PC-3 (cell line): ENCODE data around the gene TFF3. TPM values are rescaled to one million over a fixed set of nuclear protein-coding genes. Genes with fewer than 3 reads are reported as not detected.

ENCODE experiments used
- ATAC-seq: fragments of 200-7000 bp; cut with Tn5 transposase; 2 replicates; pipeline ENCODE4 v1.9.1; 2020; ENCODE audit warnings: mild to moderate bottlenecking, moderate library complexity
- BruUV-seq: library from RNA; stranded (reverse); fragments of 400-500 nt; replicated peaks from 2 replicates; lab custom pipeline; 2021; lab: Mats Ljungman, UMichigan
- CTCF ChIA-PET: fragments of 300-600 bp; sonication (Branson Sonifier 250); formaldehyde crosslinking; loops from one replicate; lab custom pipeline; 2022; ENCODE audit warnings: antibody characterized with exemption; lab: Charles Lee
- POLR2A ChIA-PET: fragments of 300-600 bp; sonication (Branson Sonifier 250); formaldehyde crosslinking; loops from one replicate; lab custom pipeline; 2022; ENCODE audit warnings: antibody characterized with exemption; ENCODE audit not compliant: unreplicated experiment; lab: Charles Lee
- DNase-seq: peaks from one replicate; pipeline ENCODE4 v3.0.0-alpha.2; 2015
- H2AFZ ChIP-seq: fragments of 300-600 bp; sonication (generic); 2 replicates; pipeline ENCODE4 v1.6.0; 2016; ENCODE audit warnings: antibody characterized with exemption, low read length
- H3F3A ChIP-seq: fragments of 300-600 bp; sonication (generic); one replicate; pipeline ENCODE4 v1.6.0; 2017; ENCODE audit warnings: antibody characterized with exemption, low read length, control low read depth, mild to moderate bottlenecking; ENCODE audit not compliant: unreplicated experiment
- H3K27ac ChIP-seq: fragments of 300-600 bp; sonication (generic); 2 replicates; pipeline ENCODE4 v1.5.1; 2016; ENCODE audit warnings: mild to moderate bottlenecking, low read length
- H3K27me3 ChIP-seq: fragments of 300-600 bp; sonication (generic); 2 replicates; pipeline ENCODE4 v1.6.1; 2016; ENCODE audit warnings: low read length, mixed read lengths
- H3K36me3 ChIP-seq: fragments of 300-600 bp; sonication (generic); 2 replicates; pipeline ENCODE4 v1.6.1; 2016; ENCODE audit warnings: low read depth, mixed run types, low read length, mixed read lengths
- H3K4me1 ChIP-seq: fragments of 300-600 bp; sonication (generic); 2 replicates; pipeline ENCODE4 v1.5.1; 2016; ENCODE audit warnings: low read length; ENCODE audit not compliant: insufficient read depth
- H3K4me2 ChIP-seq: fragments of 300-600 bp; sonication (generic); 2 replicates; pipeline ENCODE4 v1.6.0; 2016; ENCODE audit warnings: low read length
- H3K4me3 ChIP-seq: fragments of 300-600 bp; sonication (generic); 2 replicates; pipeline ENCODE4 v1.5.1; 2016; ENCODE audit warnings: mild to moderate bottlenecking, low read length, mixed read lengths
- H3K79me2 ChIP-seq: fragments of 300-600 bp; sonication (generic); 2 replicates; pipeline ENCODE4 v1.6.1; 2017; ENCODE audit warnings: low read length, mixed read lengths
- H3K9ac ChIP-seq: fragments of 300-600 bp; sonication (generic); 2 replicates; pipeline ENCODE4 v1.6.0; 2016; ENCODE audit warnings: mild to moderate bottlenecking, low read length
- H3K9me2 ChIP-seq: fragments of 300-600 bp; sonication (generic); replicated peaks from 2 replicates; pipeline ENCODE4 v1.6.1; 2016; ENCODE audit warnings: mixed run types, low read length, mixed read lengths
- H3K9me3 ChIP-seq: fragments of 300-600 bp; sonication (generic); 2 replicates; pipeline ENCODE4 v1.6.1; 2016; ENCODE audit warnings: low read length, mixed read lengths
- H4K20me1 ChIP-seq: fragments of 300-600 bp; sonication (generic); 2 replicates; pipeline ENCODE4 v1.6.1; 2016; ENCODE audit warnings: low read length, mixed read lengths
- CTCF ChIP-seq: fragments of 300-600 bp; sonication (generic); conservative IDR thresholded peaks from 2 replicates; pipeline ENCODE4 v1.5.1; 2017; ENCODE audit warnings: antibody characterized with exemption, low read depth, mild to moderate bottlenecking, low read length
- EZH2 ChIP-seq: fragments of 300-600 bp; sonication (generic); IDR thresholded peaks from one replicate; pipeline ENCODE4 v1.6.1; 2017; ENCODE audit warnings: antibody characterized with exemption, mild to moderate bottlenecking, low read length; ENCODE audit not compliant: unreplicated experiment
- EZH2phosphoT487 ChIP-seq: fragments of 300-600 bp; sonication (generic); IDR thresholded peaks from 2 replicates; pipeline ENCODE4 v1.6.1; 2018; ENCODE audit warnings: mild to moderate bottlenecking, antibody characterized with exemption, low read length, borderline replicate concordance
- intact Hi-C: fragments of 100-400 bp; cut with micrococcal nuclease; formaldehyde crosslinking; loops from 2 replicates; pipeline ENCODE4 v1.9.0; 2023
- total RNA-seq: library from RNA; depleted of rRNA; stranded (reverse); fragments of >200 nt; gene quantifications from 2 replicates; pipeline ENCODE4 v1.2.3, GENCODE V29; 2014

TFF3 gene
- total RNA-seq, 1 experiment from 2014 or later: 2.8 TPM

DNA sequence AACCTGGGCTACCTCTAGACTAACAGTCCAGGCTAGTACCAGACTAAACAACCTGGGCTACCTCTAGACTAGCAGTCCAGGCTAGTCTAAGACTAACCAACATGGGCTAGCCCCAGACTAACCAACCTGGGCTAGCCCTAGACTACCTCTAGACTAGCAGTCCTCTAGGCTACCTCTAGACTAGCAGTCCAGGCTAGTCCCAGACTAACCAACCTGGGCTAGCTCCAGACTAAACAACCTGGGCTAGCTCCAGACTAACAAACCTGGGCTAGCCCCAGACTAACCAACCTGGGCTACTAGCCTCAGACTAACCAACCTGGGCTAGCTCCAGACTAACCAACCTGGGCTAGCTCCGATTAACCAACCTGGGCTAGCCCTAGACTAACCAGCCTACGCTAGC lies 33.6 kb upstream of the TFF3 start:
- Histone ChIP-seq H3K27me3 (no peaks in the 10 kb centered on the region), H4K20me1 (no peaks in the 10 kb centered on the region), H3K27ac (no peak overlapping the region), H3K4me3 (no peak overlapping the region), H3K9ac (no peak overlapping the region), H3K4me2 (no peak overlapping the region), H3K79me2 (no peaks in the 10 kb centered on the region), H2AFZ (no peak overlapping the region), H3K36me3 (no peaks in the 10 kb centered on the region), H3F3A (no peaks in the 10 kb centered on the region), H3K9me2 (no peaks in the 10 kb centered on the region), H3K9me3 (no peaks in the 10 kb centered on the region), H3K4me1 (peaks cover 25% of the 10 kb centered on the region)
- DNase-seq: no peak
- ChIA-PET CTCF (interaction anchor here (1.2 kb wide), 1 partner anchor 11 kb away, joined by 5 read pairs; no protein-coding TSS in a partner anchor), POLR2A (interaction anchor here (0.5 kb wide), 1 partner anchor 323 kb away, joined by 3 read pairs; no protein-coding TSS in a partner anchor)
- no peak for ATAC-seq
- no peak for TF ChIP-seq EZH2phosphoT487
- no peak for TF ChIP-seq EZH2
- TF ChIP-seq CTCF: no peak
- no TSS peak for BruUV-seq
- intact Hi-C loops: no loop called here

GRCh38 chr21:42347601-42348327 lies 32.6 kb upstream of the TFF3 start:
- TF ChIP-seq EZH2: no peak
- no peak for TF ChIP-seq EZH2phosphoT487
- no peak for TF ChIP-seq CTCF

More at GRCh38 chr21:42347601-42348327, 32.6 kb upstream of the TFF3 start:
- no peak overlapping the region for H3K27ac ChIP-seq
- no TSS peak for BruUV-seq
- ChIA-PET CTCF (interaction anchor here (0.6 kb wide), 1 partner anchor 92 kb away, joined by 3 read pairs; no protein-coding TSS in a partner anchor), POLR2A (no interaction called here)
- no peaks in the 10 kb centered on the region for H3K36me3 ChIP-seq
- H3K9me2 ChIP-seq: no peaks in the 10 kb centered on the region
- no peaks in the 10 kb centered on the region for H4K20me1 ChIP-seq
- no peak overlapping the region for H3K9ac ChIP-seq
- H3K79me2 ChIP-seq: no peaks in the 10 kb centered on the region
- no peaks in the 10 kb centered on the region for H3F3A ChIP-seq
- H3K27me3 ChIP-seq: no peaks in the 10 kb centered on the region
- H2AFZ ChIP-seq: no peak overlapping the region
- intact Hi-C loops: no loop called here
- DNase-seq (no peak), ATAC-seq (no peak)
- H3K4me2 ChIP-seq: no peak overlapping the region
- H3K4me3 ChIP-seq: no peak overlapping the region
- H3K9me3 ChIP-seq: no peaks in the 10 kb centered on the region
- peaks cover 25% of the 10 kb centered on the region for H3K4me1 ChIP-seq
